H9 (cell line): ENCODE measurements around the gene SLC2A9. TPM values are rescaled to one million over a fixed set of nuclear protein-coding genes. Genes with fewer than 3 reads are reported as not detected.

Experiments used
- DNase-seq: peaks from one replicate; pipeline ENCODE4 v3.0.0-alpha.2; 2017
- H2AFZ ChIP-seq: one replicate; pipeline ENCODE4 v1.6.1; 2013; ENCODE audit warnings: mild to moderate bottlenecking, low read length, control low read depth, moderate library complexity
- H2AK5ac ChIP-seq: 2 replicates; pipeline ENCODE4 v1.6.1; 2013; ENCODE audit warnings: low read length, control low read depth, mixed read lengths; ENCODE audit not compliant: insufficient read length
- H2BK120ac ChIP-seq: one replicate; pipeline ENCODE4 v1.6.1; 2013; ENCODE audit warnings: low read depth, mild to moderate bottlenecking, low read length, control low read depth, inconsistent platforms; ENCODE audit not compliant: poor library complexity, severe bottlenecking
- H2BK12ac ChIP-seq: 2 replicates; pipeline ENCODE4 v1.6.1; 2013; ENCODE audit warnings: low read length, control low read depth, mixed read lengths, low read depth; ENCODE audit not compliant: insufficient read length
- H2BK15ac ChIP-seq: 2 replicates; pipeline ENCODE4 v1.6.1; 2013; ENCODE audit warnings: low read depth, low read length, control low read depth
- H2BK20ac ChIP-seq: one replicate; pipeline ENCODE4 v1.6.1; 2013; ENCODE audit warnings: low read depth, mild to moderate bottlenecking, low read length, control low read depth, inconsistent platforms; ENCODE audit not compliant: poor library complexity, severe bottlenecking
- H2BK5ac ChIP-seq: 2 replicates; pipeline ENCODE4 v1.6.1; 2013; ENCODE audit warnings: low read length, control low read depth, mixed read lengths; ENCODE audit not compliant: insufficient read length
- H3K14ac ChIP-seq: 2 replicates; pipeline ENCODE4 v1.6.1; 2013; ENCODE audit warnings: low read length, control low read depth; ENCODE audit not compliant: insufficient read depth
- H3K18ac ChIP-seq: 2 replicates; pipeline ENCODE4 v1.6.1; 2013; ENCODE audit warnings: low read depth, mild to moderate bottlenecking, mixed read lengths, low read length, control low read depth; ENCODE audit not compliant: insufficient read length
- H3K23ac ChIP-seq: 2 replicates; pipeline ENCODE4 v1.6.1; 2013; ENCODE audit warnings: low read length, control low read depth, mixed read lengths, low read depth; ENCODE audit not compliant: insufficient read length
- H3K23me2 ChIP-seq: 2 replicates; pipeline ENCODE4 v1.6.1; 2013; ENCODE audit warnings: low read depth, mild to moderate bottlenecking, mixed read lengths, low read length, control low read depth; ENCODE audit not compliant: insufficient read length, poor library complexity, severe bottlenecking
- H3K27ac ChIP-seq: 2 replicates; pipeline ENCODE4 v1.5.1; 2013; ENCODE audit warnings: low read length, control low read depth, mixed read lengths, low read depth; ENCODE audit not compliant: insufficient read length
- H3K27me3 ChIP-seq: 2 replicates; pipeline ENCODE4 v1.6.1; 2013; ENCODE audit warnings: low read length, control low read depth, inconsistent platforms; ENCODE audit not compliant: insufficient read depth
- H3K4ac ChIP-seq: 2 replicates; pipeline ENCODE4 v1.6.1; 2013; ENCODE audit warnings: low read depth, mild to moderate bottlenecking, control low read depth, inconsistent platforms, low read length, moderate library complexity
- H3K4me1 ChIP-seq: 2 replicates; pipeline ENCODE4 v1.6.1; 2013; ENCODE audit warnings: low read length, control low read depth, inconsistent platforms; ENCODE audit not compliant: insufficient read depth
- H3K4me2 ChIP-seq: 2 replicates; pipeline ENCODE4 v1.6.1; 2013; ENCODE audit warnings: low read length, control low read depth, mixed read lengths; ENCODE audit not compliant: insufficient read length, insufficient read depth
- H3K56ac ChIP-seq: 2 replicates; pipeline ENCODE4 v1.6.1; 2013; ENCODE audit warnings: low read depth, mild to moderate bottlenecking, mixed read lengths, low read length, control low read depth; ENCODE audit not compliant: insufficient read length
- H3K79me1 ChIP-seq: 2 replicates; pipeline ENCODE4 v1.6.1; 2013; ENCODE audit warnings: low read depth, mild to moderate bottlenecking, moderate library complexity, low read length, control low read depth, inconsistent platforms; ENCODE audit not compliant: insufficient read depth, poor library complexity, severe bottlenecking
- H3K79me2 ChIP-seq: 2 replicates; pipeline ENCODE4 v1.6.1; 2013; ENCODE audit warnings: low read length, control low read depth, inconsistent platforms; ENCODE audit not compliant: insufficient read depth
- H3K9ac ChIP-seq: 2 replicates; pipeline ENCODE4 v1.6.1; 2013; ENCODE audit warnings: low read length, control low read depth, mixed read lengths; ENCODE audit not compliant: insufficient read length; ENCODE audit errors: extremely low read depth
- H3K9me3 ChIP-seq: one replicate; pipeline ENCODE4 v1.6.1; 2013; ENCODE audit warnings: low read depth, low read length, inconsistent platforms; ENCODE audit not compliant: control insufficient read depth
- H3T11ph ChIP-seq: one replicate; pipeline ENCODE4 v1.6.1; 2013; ENCODE audit warnings: mild to moderate bottlenecking, low read length, control low read depth, inconsistent platforms
- H4K20me1 ChIP-seq: one replicate; pipeline ENCODE4 v1.6.1; 2013; ENCODE audit not compliant: control insufficient read depth, insufficient read length, insufficient read depth
- H4K5ac ChIP-seq: 2 replicates; pipeline ENCODE4 v1.6.1; 2013; ENCODE audit warnings: low read depth, mild to moderate bottlenecking, mixed read lengths, low read length, control low read depth; ENCODE audit not compliant: insufficient read length
- H4K8ac ChIP-seq: replicated peaks from 2 replicates; pipeline ENCODE4 v1.6.1; 2013; ENCODE audit warnings: low read length, control low read depth, mixed read lengths, low read depth; ENCODE audit not compliant: insufficient read length
- H4K91ac ChIP-seq: 2 replicates; pipeline ENCODE4 v1.6.1; 2013; ENCODE audit warnings: low read depth, mild to moderate bottlenecking, moderate library complexity, mixed read lengths, low read length, control low read depth; ENCODE audit not compliant: insufficient read length
- H3K27ac Mint-ChIP-seq, 3 experiments: 2 replicates in 2 of 3; 3 replicates in 1 of 3; pipeline ENCODE4 v1.8.0; 2020 to 2021; ENCODE audit warnings: mixed read lengths in 3 of 3, mild to moderate bottlenecking in 1 of 3, moderate library complexity in 1 of 3
- H3K27me3 Mint-ChIP-seq: 2 replicates; pipeline ENCODE4 v1.8.0; 2021; ENCODE audit warnings: low read depth, mild to moderate bottlenecking, moderate library complexity, mixed read lengths
- H3K36me3 Mint-ChIP-seq, 3 experiments: 2 replicates in 2 of 3; 3 replicates in 1 of 3; pipeline ENCODE4 v1.8.0; 2020 to 2021; ENCODE audit warnings: low read depth in 3 of 3, mixed read lengths in 3 of 3; ENCODE audit not compliant: insufficient read depth in 1 of 3
- H3K4me1 Mint-ChIP-seq, 2 experiments: 2 replicates each; pipeline ENCODE4 v1.8.0; 2020; ENCODE audit warnings: mixed read lengths in 2 of 2
- H3K4me3 Mint-ChIP-seq, 2 experiments: 2 replicates in 1 of 2; 3 replicates in 1 of 2; pipeline ENCODE4 v1.8.0; 2020 to 2021; ENCODE audit warnings: mild to moderate bottlenecking in 2 of 2, mixed read lengths in 2 of 2, moderate library complexity in 1 of 2
- H3K9me3 Mint-ChIP-seq, 2 experiments: 2 replicates in 1 of 2; 3 replicates in 1 of 2; pipeline ENCODE4 v1.8.0; 2020; ENCODE audit warnings: mild to moderate bottlenecking in 2 of 2, mixed read lengths in 2 of 2, moderate library complexity in 1 of 2
- CTCF ChIP-seq: fragments of 200-600 bp; sonication (generic); conservative IDR thresholded peaks from 3 replicates; pipeline ENCODE4 v1.8.0; 2021; ENCODE audit warnings: antibody characterized with exemption, mild to moderate bottlenecking
- WGBS: extraction: QIAGEN DNeasy Blood & Tissue Kit; methylation state at CpG from one replicate; pipeline ENCODE4 v1.1.7; 2013; ENCODE audit warnings: missing lambda C conversion rate, low lambda C conversion rate, mixed read lengths; ENCODE audit not compliant: insufficient read length; ENCODE audit errors: extremely low coverage; 5-methylcytosine and 5-hydroxymethylcytosine counted together
- total RNA-seq: library from RNA; stranded (reverse); gene quantifications from 2 replicates; pipeline ENCODE4 v1.2.1, GENCODE V29; 2021

The SLC2A9 gene
- total RNA-seq, 1 experiment from 2014 or later = 0.79 TPM

- Histone ChIP-seq H4K20me1 (no peaks in the 10 kb centered on the region), H3T11ph (no peak overlapping the region), H2BK12ac (no peak overlapping the region), H4K8ac (no peak overlapping the region), H4K5ac (no peak overlapping the region), H4K91ac (no peak overlapping the region), H3K4ac (no peak overlapping the region), H3K79me2 (no peaks in the 10 kb centered on the region), H3K18ac (no peak overlapping the region), H3K56ac (no peak overlapping the region), H2BK20ac (no peak overlapping the region), H2AFZ (no peak overlapping the region), H3K79me1 (no peaks in the 10 kb centered on the region), H2BK15ac (no peak overlapping the region), H3K4me1 (no peaks in the 10 kb centered on the region), H2AK5ac (no peak overlapping the region), H3K9me3 (no peaks in the 10 kb centered on the region), H3K23ac (no peak overlapping the region), H3K27ac (no peak overlapping the region), H2BK120ac (no peak overlapping the region), H2BK5ac (no peak overlapping the region), H3K27me3 (no peaks in the 10 kb centered on the region), H3K4me2 (no peak overlapping the region), H3K14ac (no peak overlapping the region), H3K23me2 (no peaks in the 10 kb centered on the region), H3K9ac (no peak overlapping the region)
- peak; percentile 10 for DNase-seq
- no peak overlapping the region for H3K4me3 Mint-ChIP-seq
- H3K4me1 Mint-ChIP-seq = peaks cover 17 to 24% of the 10 kb centered on the region in 2 experiments
- no peaks in the 10 kb centered on the region for H3K36me3 Mint-ChIP-seq
- H3K27me3 Mint-ChIP-seq = peaks cover 7% of the 10 kb centered on the region
- no peak overlapping the region for H3K27ac Mint-ChIP-seq
- no CpG with 5 or more reads among the region's 7 CpGs for WGBS
- no peak for TF ChIP-seq CTCF
- H3K9me3 Mint-ChIP-seq = no peaks in the 10 kb centered on the region; a peak in 1 of 5 replicates
Measured at GRCh38 chr4:10030972-10031667, 9.8 kb upstream of the SLC2A9 start.
